Endothelial cell of umbilical vein (primary cell): Measurements from ENCODE around the gene KCNK2. TPM values are rescaled to one million over a fixed set of nuclear protein-coding genes. Genes with fewer than 3 reads are reported as not detected.

ENCODE experiments used
- BruUV-seq: library from RNA; stranded (reverse); fragments of 400-500 nt; replicated peaks from 2 replicates; lab custom pipeline; 2021; lab: Mats Ljungman, UMichigan
- CTCF ChIA-PET: fragments of 300-600, 350-600 bp; sonication (Branson Sonifier 250); formaldehyde crosslinking; loops from one replicate; lab custom pipeline; 2021; ENCODE audit warnings: antibody characterized with exemption, inconsistent platforms; lab: Charles Lee
- POLR2A ChIA-PET: fragments of 300-600, 350-600 bp; sonication (Branson Sonifier 250); formaldehyde crosslinking; loops from one replicate; lab custom pipeline; 2021; ENCODE audit warnings: antibody characterized with exemption, inconsistent platforms; lab: Charles Lee
- DNase-seq: peaks from one replicate; pipeline ENCODE4 v3.0.0-alpha.2; 2011; ENCODE audit warnings: low read depth, low spot score
- FAIRE-seq: peaks from 2 replicates; lab custom pipeline; 2011; peaks lifted over from hg19 to GRCh38; lab: Jason Lieb, UNC
- H2AFZ ChIP-seq: 2 replicates; pipeline ENCODE4 v1.6.0; 2012; ENCODE audit warnings: low read depth, low read length, control low read depth, inconsistent platforms
- H3K27ac ChIP-seq: 2 replicates; pipeline ENCODE4 v1.5.1; 2011; ENCODE audit warnings: low read depth, mild to moderate bottlenecking, control low read depth, low read length, moderate library complexity; ENCODE audit not compliant: insufficient read depth
- H3K27me3 ChIP-seq, 2 experiments: 2 replicates each; pipeline versions ENCODE4 v1.6.0 to v1.6.1; 2011; ENCODE audit warnings: low read length in 2 of 2, mixed read lengths in 1 of 2; ENCODE audit not compliant: control insufficient read depth in 2 of 2, insufficient read depth in 2 of 2
- H3K36me3 ChIP-seq, 2 experiments: 2 replicates in 1 of 2; 3 replicates in 1 of 2; pipeline ENCODE4 v1.5.1; 2011; ENCODE audit warnings: low read length in 2 of 2, mild to moderate bottlenecking in 1 of 2, moderate library complexity in 1 of 2; ENCODE audit not compliant: control insufficient read depth in 2 of 2, insufficient read depth in 2 of 2; ENCODE audit errors: extremely low read depth in 1 of 2
- H3K4me1 ChIP-seq: 3 replicates; pipeline ENCODE4 v1.5.1; 2011; ENCODE audit warnings: mild to moderate bottlenecking, low read length; ENCODE audit not compliant: control insufficient read depth, insufficient read depth; ENCODE audit errors: extremely low read depth
- H3K4me2 ChIP-seq: 2 replicates; pipeline ENCODE4 v1.6.1; 2011; ENCODE audit warnings: low read length, control low read depth, mixed read lengths; ENCODE audit not compliant: insufficient read depth
- H3K4me3 ChIP-seq, 3 experiments: fragments of 200-600 bp in 1 of 3; sonication (generic), shearing (Covaris generic) in 1 of 3; replicated peaks in 1 of 3; 2 replicates each; pipeline ENCODE4 v1.5.1; 2011 to 2016; ENCODE audit warnings: control low read depth in 3 of 3, low read length in 3 of 3, mild to moderate bottlenecking in 2 of 3, inconsistent platforms in 1 of 3, low read depth in 1 of 3, moderate library complexity in 1 of 3; ENCODE audit not compliant: insufficient read depth in 1 of 3
- H3K79me2 ChIP-seq: 2 replicates; pipeline ENCODE4 v1.6.0; 2012; ENCODE audit warnings: low read length, inconsistent platforms; ENCODE audit not compliant: control insufficient read depth, insufficient read depth
- H3K9ac ChIP-seq: replicated peaks from 2 replicates; pipeline ENCODE3; 2011; ENCODE audit warnings: low read length, control low read depth; ENCODE audit not compliant: insufficient read depth; ENCODE audit errors: extremely low read depth
- H3K9me1 ChIP-seq: replicated peaks from 3 replicates; pipeline ENCODE4 v1.6.0; 2011; ENCODE audit warnings: mild to moderate bottlenecking, low read length; ENCODE audit not compliant: control insufficient read depth, insufficient read depth; ENCODE audit errors: extremely low read depth
- H3K9me3 ChIP-seq: replicated peaks from 2 replicates; pipeline ENCODE4 v1.5.1; 2012; ENCODE audit warnings: low read length, inconsistent platforms; ENCODE audit not compliant: control insufficient read depth, insufficient read depth
- H4K20me1 ChIP-seq: replicated peaks from 2 replicates; pipeline ENCODE3; 2011; ENCODE audit warnings: mild to moderate bottlenecking, low read length; ENCODE audit not compliant: control insufficient read depth, insufficient read depth; ENCODE audit errors: extremely low read depth
- CTCF ChIP-seq, 2 donors: IDR thresholded peaks; 1 replicate in 1 of 2; 2 replicates in 1 of 2; pipeline ENCODE4 v1.5.1; 2011; ENCODE audit warnings: low read length in 2 of 2, mild to moderate bottlenecking in 2 of 2, moderate library complexity in 2 of 2, control low read depth in 1 of 2, inconsistent platforms in 1 of 2, low read depth in 1 of 2; ENCODE audit not compliant: insufficient read depth in 1 of 2; ENCODE audit errors: extremely low read depth in 1 of 2
- EZH2 ChIP-seq: IDR thresholded peaks from 2 replicates; pipeline ENCODE4 v1.6.1; 2012; ENCODE audit warnings: borderline replicate concordance, low read depth, mild to moderate bottlenecking, moderate library complexity, low read length, inconsistent platforms; ENCODE audit not compliant: severe bottlenecking
- FOS ChIP-seq: IDR thresholded peaks from 2 replicates; pipeline ENCODE4 v1.6.1; 2011; ENCODE audit warnings: mild to moderate bottlenecking, low read length, moderate library complexity, borderline replicate concordance; ENCODE audit not compliant: insufficient read depth
- GATA2 ChIP-seq: IDR thresholded peaks from 2 replicates; pipeline ENCODE4 v1.7.0; 2011; ENCODE audit warnings: low read depth, mild to moderate bottlenecking, moderate library complexity, mixed read lengths, low read length; ENCODE audit not compliant: insufficient read length, insufficient read depth
- JUN ChIP-seq: IDR thresholded peaks from 2 replicates; pipeline ENCODE4 v1.6.1; 2011; ENCODE audit warnings: borderline replicate concordance, low read depth; ENCODE audit not compliant: insufficient read length, insufficient read depth
- MYC ChIP-seq: IDR thresholded peaks from one replicate; pipeline ENCODE4 v1.6.1; 2011; ENCODE audit warnings: mild to moderate bottlenecking, low read depth, low read length
- POLR2A ChIP-seq: IDR thresholded peaks from 2 replicates; pipeline ENCODE4 v1.6.1; 2012; ENCODE audit warnings: low read depth, mild to moderate bottlenecking, control low read depth, low read length
- POLR2AphosphoS5 ChIP-seq: IDR thresholded peaks from 2 replicates; pipeline ENCODE4 v1.6.1; 2012; ENCODE audit warnings: low read depth, mild to moderate bottlenecking, control low read depth, low read length, moderate library complexity; ENCODE audit not compliant: insufficient read depth
- dilution Hi-C: fragments of 300-500 bp; cut with MboI; formaldehyde crosslinking; loops from one replicate; pipeline ENCODE4 v1.15.0; 2019; ENCODE audit warnings: low sequenced_read_pairs; ENCODE audit not compliant: extremely low pct_ligation_motif_present
- intact Hi-C: fragments of 100-400 bp; cut with micrococcal nuclease; formaldehyde crosslinking; loops from one replicate; pipeline ENCODE4 v1.10.0; 2022
- polyA plus RNA-seq, 4 experiments: library from polyadenylated mRNA; depleted of rRNA in 3 of 4; stranded (reverse) in 3 of 4; unstranded in 1 of 4; fragments of >200 nt; gene quantifications; 2 replicates each; pipeline versions ENCODE4 v1.2.1 to v1.2.3, GENCODE V29; 2011 to 2012; ENCODE audit warnings: missing spikeins in 1 of 4
- total RNA-seq: library from RNA; stranded (reverse); gene quantifications from 2 replicates; pipeline ENCODE4 v1.2.3, GENCODE V29; 2021
- TF ChIP-seq, protein P1 (sequence below): IDR thresholded peaks from 2 replicates; pipeline ENCODE4 v1.6.1; 2011; ENCODE audit not compliant: insufficient read depth, insufficient read length

The KCNK2 gene
- total and polyA plus RNA-seq, 2 donors (not counting 3 experiments of a cell fraction or from before 2014, with no cell fraction given): 0.08 to 0.46 TPM

DNA sequence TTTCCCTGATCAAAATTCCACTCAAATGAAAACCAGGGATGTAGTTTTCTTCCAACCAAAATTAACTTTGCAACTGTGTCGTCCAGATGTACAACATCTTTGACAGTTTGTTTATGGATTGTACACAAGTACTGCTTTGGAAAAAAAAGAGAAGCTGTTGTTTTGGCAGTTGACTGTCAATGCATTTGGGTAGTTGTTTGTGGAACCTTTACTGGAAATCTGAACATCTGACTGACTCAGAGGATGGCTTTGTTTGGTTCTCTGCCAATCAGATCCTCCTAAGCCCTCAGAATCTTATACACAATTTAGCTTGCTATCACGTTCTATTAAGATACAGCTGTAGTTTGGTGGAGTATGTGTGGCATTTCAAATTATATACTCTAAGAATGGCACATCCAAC, 195.0 kb downstream of the KCNK2 start:
- Histone ChIP-seq H3K36me3 (no peaks in the 10 kb centered on the region), H3K4me2 (peak overlapping the region; percentile 12), H3K9ac (no peak overlapping the region), H2AFZ (no peak overlapping the region), H3K9me1 (no peaks in the 10 kb centered on the region), H3K27me3 (no peaks in the 10 kb centered on the region), H4K20me1 (no peaks in the 10 kb centered on the region), H3K4me3 (no peak overlapping the region), H3K4me1 (peaks cover 34% of the 10 kb centered on the region), H3K27ac (no peak overlapping the region), H3K9me3 (no peaks in the 10 kb centered on the region), H3K79me2 (no peaks in the 10 kb centered on the region)
- peak; percentile 21 for DNase-seq
- dilution Hi-C loops: no loop called here
- ChIA-PET CTCF (no interaction called here), POLR2A (no interaction called here)
- intact Hi-C loops: no loop called here
- no TSS peak for BruUV-seq
- peak; percentile 41 for TF ChIP-seq GATA2
- no peak for TF ChIP-seq POLR2AphosphoS5
- no peak for FAIRE-seq

DNA sequence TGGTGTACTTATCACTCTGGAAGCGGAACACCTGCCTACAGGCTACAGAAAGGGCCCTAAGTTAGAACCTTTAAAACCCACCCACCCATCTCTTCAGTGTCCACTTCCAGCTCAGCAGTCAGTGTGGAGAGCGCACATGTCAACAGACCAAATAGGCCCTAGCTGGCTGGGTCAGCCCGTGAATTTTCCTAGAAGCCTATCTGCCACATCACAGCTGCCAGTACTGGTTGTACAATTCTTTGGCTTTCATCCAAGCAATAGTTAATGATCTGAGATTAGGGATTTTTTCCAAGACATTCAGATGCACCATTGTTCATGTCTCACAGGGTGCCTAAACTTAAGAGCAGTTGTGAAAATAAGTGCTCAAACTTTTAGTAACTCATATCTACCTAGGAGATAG, 197.1 kb downstream of the KCNK2 start:
- Histone ChIP-seq H3K4me1 (peaks cover 26% of the 10 kb centered on the region), H3K9me3 (no peaks in the 10 kb centered on the region), H3K4me2 (no peak overlapping the region), H3K36me3 (no peaks in the 10 kb centered on the region), H3K27me3 (no peaks in the 10 kb centered on the region), H3K27ac (no peak overlapping the region), H2AFZ (no peak overlapping the region), H3K79me2 (no peaks in the 10 kb centered on the region), H3K9ac (no peak overlapping the region), H3K4me3 (no peak overlapping the region), H4K20me1 (no peaks in the 10 kb centered on the region), H3K9me1 (no peaks in the 10 kb centered on the region)
- no peak for FAIRE-seq
- peak; percentile 11 for DNase-seq
- TF ChIP-seq FOS: no peak
- TF ChIP-seq MYC: no peak
- no peak for TF ChIP-seq GATA2
- no peak for TF ChIP-seq CTCF (IDR thresholded peaks at IDR 0.05; ENCODE audit: extremely low read depth in 1 of 2, insufficient read depth in 1 of 2, low read depth in 1 of 2, low read length in 2 of 2)
- TF ChIP-seq POLR2AphosphoS5: no peak
- TF ChIP-seq JUN: no peak
- no peak for TF ChIP-seq POLR2A
- no peak for TF ChIP-seq EZH2
- TF ChIP-seq, protein P1, sequence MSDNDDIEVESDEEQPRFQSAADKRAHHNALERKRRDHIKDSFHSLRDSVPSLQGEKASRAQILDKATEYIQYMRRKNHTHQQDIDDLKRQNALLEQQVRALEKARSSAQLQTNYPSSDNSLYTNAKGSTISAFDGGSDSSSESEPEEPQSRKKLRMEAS: no peak
- POLR2A ChIA-PET: no interaction called here
- dilution Hi-C loops: no loop called here
- no TSS peak for BruUV-seq
- intact Hi-C loops: loop anchor here (5.0 kb wide), 2 partner anchors 128 to 288 kb away; partner anchors contain the start of gene KCTD3
- CTCF ChIA-PET: no interaction called here
